HL-60 (cell line): ENCODE results near the gene IFNL1.

Source experiments
- DNase-seq, 2 experiments: peaks; one replicate each; pipeline ENCODE4 v3.0.0-alpha.2; 2010 to 2020; ENCODE audit warnings: low read depth in 1 of 2, low spot score in 1 of 2
- H3K27ac ChIP-seq: fragments of 250-450 bp; sonication (Bioruptor Pico); replicated peaks from 2 replicates; pipeline ENCODE4 v1.5.1; 2020; ENCODE audit warnings: mild to moderate bottlenecking, moderate library complexity
- H3K27me3 ChIP-seq: fragments of 250-450 bp; sonication (Bioruptor Pico); 2 replicates; pipeline ENCODE4 v1.5.1; 2021; ENCODE audit warnings: mild to moderate bottlenecking, moderate library complexity; ENCODE audit not compliant: insufficient read depth, poor library complexity, severe bottlenecking
- H3K4me3 ChIP-seq: replicated peaks from 2 replicates; pipeline ENCODE4 v1.5.1; 2011; ENCODE audit warnings: mild to moderate bottlenecking, control low read depth, low read length; ENCODE audit not compliant: insufficient read depth
- GABPA ChIP-seq: IDR thresholded peaks from 2 replicates; pipeline ENCODE4 v1.6.1; 2012; ENCODE audit warnings: low read depth
- POLR2AphosphoS5 ChIP-seq: IDR thresholded peaks from 2 replicates; pipeline ENCODE4 v1.6.1; 2012; ENCODE audit warnings: low read depth
- SPI1 ChIP-seq: IDR thresholded peaks from 2 replicates; pipeline ENCODE4 v1.6.1; 2012; ENCODE audit warnings: low read depth, mild to moderate bottlenecking, borderline replicate concordance
- TF ChIP-seq, protein P1 (sequence below): IDR thresholded peaks from one replicate; pipeline ENCODE4 v1.5.1; 2011; ENCODE audit warnings: low read length, control low read depth, inconsistent platforms; ENCODE audit not compliant: insufficient read depth
- TF ChIP-seq, protein P2 (sequence below): IDR thresholded peaks from 2 replicates; pipeline ENCODE4 v1.6.1; 2012; ENCODE audit warnings: low read depth; ENCODE audit not compliant: insufficient replicate concordance

IFNL1 gene

DNA sequence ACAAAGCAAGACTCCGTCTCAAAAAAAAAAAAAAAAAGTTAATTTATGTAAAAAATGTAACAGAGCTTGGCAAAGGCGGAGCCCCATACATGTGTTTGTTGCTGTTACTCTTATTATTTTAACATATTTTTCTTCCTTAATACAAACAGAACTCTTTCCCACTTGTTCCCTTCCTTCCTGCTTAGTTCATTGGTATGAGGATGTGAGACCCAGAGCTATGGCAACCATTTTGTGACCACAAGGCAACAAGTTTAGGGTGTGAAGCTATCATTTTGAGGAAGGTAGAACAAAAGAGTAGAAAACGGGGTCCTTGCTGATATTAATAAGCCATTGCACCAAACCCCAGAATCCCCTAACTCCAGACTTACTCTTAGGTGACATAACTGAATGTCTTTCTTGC is 5.4 kb downstream of the IFNL1 start:
- H3K4me3 ChIP-seq, result no peak overlapping the region
- no peak overlapping the region for H3K27ac ChIP-seq
- DNase-seq, result no peak
- H3K27me3 ChIP-seq, result no peaks in the 10 kb centered on the region
- TF ChIP-seq, protein P1, sequence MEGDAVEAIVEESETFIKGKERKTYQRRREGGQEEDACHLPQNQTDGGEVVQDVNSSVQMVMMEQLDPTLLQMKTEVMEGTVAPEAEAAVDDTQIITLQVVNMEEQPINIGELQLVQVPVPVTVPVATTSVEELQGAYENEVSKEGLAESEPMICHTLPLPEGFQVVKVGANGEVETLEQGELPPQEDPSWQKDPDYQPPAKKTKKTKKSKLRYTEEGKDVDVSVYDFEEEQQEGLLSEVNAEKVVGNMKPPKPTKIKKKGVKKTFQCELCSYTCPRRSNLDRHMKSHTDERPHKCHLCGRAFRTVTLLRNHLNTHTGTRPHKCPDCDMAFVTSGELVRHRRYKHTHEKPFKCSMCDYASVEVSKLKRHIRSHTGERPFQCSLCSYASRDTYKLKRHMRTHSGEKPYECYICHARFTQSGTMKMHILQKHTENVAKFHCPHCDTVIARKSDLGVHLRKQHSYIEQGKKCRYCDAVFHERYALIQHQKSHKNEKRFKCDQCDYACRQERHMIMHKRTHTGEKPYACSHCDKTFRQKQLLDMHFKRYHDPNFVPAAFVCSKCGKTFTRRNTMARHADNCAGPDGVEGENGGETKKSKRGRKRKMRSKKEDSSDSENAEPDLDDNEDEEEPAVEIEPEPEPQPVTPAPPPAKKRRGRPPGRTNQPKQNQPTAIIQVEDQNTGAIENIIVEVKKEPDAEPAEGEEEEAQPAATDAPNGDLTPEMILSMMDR, result no peak
- TF ChIP-seq GABPA, result no peak
- no peak for TF ChIP-seq POLR2AphosphoS5
- TF ChIP-seq, protein P2, sequence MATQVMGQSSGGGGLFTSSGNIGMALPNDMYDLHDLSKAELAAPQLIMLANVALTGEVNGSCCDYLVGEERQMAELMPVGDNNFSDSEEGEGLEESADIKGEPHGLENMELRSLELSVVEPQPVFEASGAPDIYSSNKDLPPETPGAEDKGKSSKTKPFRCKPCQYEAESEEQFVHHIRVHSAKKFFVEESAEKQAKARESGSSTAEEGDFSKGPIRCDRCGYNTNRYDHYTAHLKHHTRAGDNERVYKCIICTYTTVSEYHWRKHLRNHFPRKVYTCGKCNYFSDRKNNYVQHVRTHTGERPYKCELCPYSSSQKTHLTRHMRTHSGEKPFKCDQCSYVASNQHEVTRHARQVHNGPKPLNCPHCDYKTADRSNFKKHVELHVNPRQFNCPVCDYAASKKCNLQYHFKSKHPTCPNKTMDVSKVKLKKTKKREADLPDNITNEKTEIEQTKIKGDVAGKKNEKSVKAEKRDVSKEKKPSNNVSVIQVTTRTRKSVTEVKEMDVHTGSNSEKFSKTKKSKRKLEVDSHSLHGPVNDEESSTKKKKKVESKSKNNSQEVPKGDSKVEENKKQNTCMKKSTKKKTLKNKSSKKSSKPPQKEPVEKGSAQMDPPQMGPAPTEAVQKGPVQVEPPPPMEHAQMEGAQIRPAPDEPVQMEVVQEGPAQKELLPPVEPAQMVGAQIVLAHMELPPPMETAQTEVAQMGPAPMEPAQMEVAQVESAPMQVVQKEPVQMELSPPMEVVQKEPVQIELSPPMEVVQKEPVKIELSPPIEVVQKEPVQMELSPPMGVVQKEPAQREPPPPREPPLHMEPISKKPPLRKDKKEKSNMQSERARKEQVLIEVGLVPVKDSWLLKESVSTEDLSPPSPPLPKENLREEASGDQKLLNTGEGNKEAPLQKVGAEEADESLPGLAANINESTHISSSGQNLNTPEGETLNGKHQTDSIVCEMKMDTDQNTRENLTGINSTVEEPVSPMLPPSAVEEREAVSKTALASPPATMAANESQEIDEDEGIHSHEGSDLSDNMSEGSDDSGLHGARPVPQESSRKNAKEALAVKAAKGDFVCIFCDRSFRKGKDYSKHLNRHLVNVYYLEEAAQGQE, result no peak
- TF ChIP-seq SPI1, result no peak

DNA sequence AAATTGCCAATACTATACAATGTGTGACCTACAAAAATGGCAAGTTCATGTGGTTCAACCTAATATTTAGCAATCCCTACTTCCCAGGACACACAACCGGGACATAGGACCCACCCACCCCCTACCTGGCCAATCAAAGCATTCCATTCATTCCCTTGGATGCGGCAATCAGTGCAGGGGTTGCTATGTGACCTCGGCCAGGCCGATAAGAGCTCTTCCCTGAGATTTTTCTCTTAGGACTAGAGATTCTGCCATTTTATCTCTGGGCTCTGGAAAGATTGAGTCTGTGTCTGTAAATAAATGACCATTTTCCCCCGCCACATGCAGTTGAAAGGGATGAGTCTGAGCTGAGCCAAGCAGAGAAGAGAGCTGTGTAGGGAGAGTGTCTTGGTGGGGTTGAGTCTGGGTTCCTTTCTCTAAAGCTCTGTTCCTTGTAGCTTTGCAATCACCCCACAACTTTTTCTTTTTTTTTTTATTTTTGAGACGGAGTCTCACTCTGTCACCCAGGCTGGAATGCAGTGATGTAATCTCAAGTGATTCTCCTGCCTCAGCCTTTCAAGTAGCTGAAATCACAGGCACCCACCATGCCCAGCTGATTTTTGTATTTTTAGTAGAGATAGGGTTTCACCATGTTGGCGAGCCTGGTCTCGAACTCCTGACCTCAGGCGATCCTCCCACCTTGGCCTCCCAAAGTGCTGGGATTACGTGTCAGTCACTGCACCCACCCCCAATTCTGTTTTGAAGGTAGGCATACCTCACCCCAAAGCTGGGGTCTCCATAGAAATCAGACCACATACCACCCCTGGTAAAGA is 7.4 kb downstream of the IFNL1 start:
- TF ChIP-seq, protein P1, result no peak
- TF ChIP-seq POLR2AphosphoS5, result no peak
- TF ChIP-seq, protein P2, result no peak
- TF ChIP-seq SPI1, result no peak
- TF ChIP-seq GABPA, result no peak
- Histone ChIP-seq H3K27ac (no peak overlapping the region), H3K27me3 (no peaks in the 10 kb centered on the region), H3K4me3 (no peak overlapping the region)
- DNase-seq, result no peak

DNA sequence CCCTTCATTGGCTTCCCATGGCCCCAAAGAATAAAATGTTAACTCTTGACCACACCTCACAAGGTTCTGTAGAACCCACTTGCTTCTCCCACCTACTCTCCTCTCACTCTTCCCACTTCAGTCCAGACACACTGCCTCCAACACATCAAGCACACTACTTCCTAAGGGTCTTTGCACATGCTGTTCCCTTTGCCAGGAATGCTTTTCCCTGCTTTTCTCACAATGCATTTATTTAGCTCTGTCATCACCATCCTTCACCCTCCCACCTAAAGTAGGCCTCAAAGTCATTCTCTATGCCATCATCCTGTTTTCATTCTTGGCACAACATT is 7.9 kb downstream of the IFNL1 start:
- no peak for DNase-seq
- no peak overlapping the region for H3K4me3 ChIP-seq
- no peak overlapping the region for H3K27ac ChIP-seq
- H3K27me3 ChIP-seq, result no peaks in the 10 kb centered on the region
- TF ChIP-seq GABPA (no peak), POLR2AphosphoS5 (no peak), SPI1 (no peak)
- TF ChIP-seq, protein P2, result no peak
- TF ChIP-seq, protein P1, result no peak
